HG03378 (cell line): ENCODE measurements around the gene FAM234B.
"Not testable (repeated sequence)": the region's sequence is repeated elsewhere in the genome, so short reads cannot be mapped to it uniquely, and the experiment has no call there.

Experiments
- ATAC-seq: cut with Tn5 transposase; IDR thresholded peaks from one replicate; pipeline ENCODE4 v1.9.1; 2021; ENCODE audit warnings: mild to moderate bottlenecking, moderate library complexity; ENCODE audit not compliant: unreplicated experiment

The FAM234B gene

DNA sequence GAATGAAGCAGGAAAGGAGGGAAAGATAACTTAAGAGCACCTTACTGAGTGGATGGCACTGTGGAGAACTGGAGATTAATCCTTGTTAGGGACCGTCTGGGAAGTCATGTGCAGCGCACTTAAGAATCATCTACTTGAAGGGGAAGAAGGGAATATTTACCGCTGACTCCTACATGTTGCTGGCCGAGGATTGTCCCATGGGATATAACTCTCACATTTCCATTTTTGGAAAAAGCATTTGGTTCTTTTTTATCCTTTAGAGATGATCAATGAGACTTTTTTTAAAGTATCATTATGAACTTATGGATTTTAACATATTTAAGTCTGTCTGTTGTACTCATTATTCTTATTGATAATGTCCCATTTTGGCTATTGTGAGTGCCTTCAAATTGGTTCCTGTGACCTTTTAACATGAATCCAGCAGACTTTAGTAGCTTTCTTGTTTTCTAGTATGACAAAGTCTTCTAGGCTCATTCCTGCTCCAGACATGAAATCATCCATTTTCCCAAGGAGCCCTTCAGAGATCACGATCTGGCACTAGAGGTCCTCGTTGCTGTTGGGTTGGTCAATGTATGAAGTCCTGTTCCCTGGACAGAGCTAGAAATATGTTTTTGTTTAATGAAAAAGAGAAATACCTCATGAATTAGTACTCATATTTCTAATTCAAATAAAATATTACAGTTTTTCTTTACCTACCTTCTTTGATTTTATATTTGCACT is 20.2 kb upstream of the FAM234B start:
- no peak for ATAC-seq

GRCh38 chr12:13024531-13024916 is 19.7 kb upstream of the FAM234B start:
- ATAC-seq: no peak

GRCh38 chr12:13026286-13026685 is 17.9 kb upstream of the FAM234B start:
- no peak for ATAC-seq

DNA sequence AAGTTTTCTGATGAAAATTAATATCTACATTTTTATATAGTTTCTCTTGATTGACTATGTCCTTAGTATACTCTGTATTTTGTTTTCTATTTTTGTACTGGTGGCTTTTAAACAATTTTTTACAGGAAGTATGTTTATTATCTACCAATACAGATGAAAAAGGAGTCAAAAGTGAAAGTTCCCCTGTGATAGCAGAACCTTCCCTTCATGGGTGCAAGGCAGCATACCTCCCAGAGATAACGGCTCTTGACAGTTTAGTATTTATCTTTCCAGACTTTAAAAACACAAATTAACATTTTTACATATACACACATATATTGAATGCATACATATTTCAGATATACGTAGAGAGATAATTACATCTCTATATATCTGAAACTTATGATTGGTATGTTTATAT is 17.1 kb upstream of the FAM234B start:
- no peak for ATAC-seq

- no peak for ATAC-seq
Measured at GRCh38 chr12:13027508-13027907, 16.7 kb upstream of the FAM234B start.

DNA sequence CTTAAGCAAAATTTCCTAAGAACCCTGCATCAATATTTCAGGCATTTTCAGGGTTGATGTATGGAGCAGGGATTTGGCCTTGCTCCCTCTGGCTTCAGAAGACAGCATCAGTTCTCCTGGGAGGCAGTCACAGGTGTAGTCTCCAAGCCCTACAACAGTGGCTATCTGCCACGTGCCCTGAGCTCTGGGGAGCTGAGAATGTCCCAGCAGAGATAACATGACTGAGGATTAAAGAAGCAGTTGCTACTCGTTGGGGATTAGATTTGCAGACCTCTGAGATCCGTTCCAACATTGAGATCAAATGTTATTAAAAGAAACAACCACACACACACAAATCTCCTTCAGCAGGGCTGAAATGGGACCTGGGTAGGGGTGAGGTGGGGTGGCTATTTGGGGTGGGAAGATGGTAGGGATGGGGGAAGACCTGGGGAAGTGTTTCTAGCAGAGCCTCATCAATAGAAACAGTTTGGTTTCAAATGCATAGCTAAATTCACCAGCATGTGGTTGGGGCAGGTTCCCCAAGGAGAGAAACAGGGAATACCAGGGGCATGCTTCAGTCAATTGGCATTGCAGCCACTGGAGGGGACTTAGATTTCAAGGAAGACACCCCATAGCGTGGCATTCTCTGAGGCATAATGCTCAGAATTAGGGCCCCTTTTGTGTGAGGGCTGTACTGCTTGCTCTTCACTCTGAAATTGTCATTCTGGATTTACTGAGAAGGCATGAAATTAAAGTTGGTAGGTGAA is 15.2 kb upstream of the FAM234B start:
- no peak for ATAC-seq

GRCh38 chr12:13030541-13031291 is 13.5 kb upstream of the FAM234B start:
- ATAC-seq: no peak

- no peak for ATAC-seq
Measured at GRCh38 chr12:13032164-13032563, 12.0 kb upstream of the FAM234B start.

DNA sequence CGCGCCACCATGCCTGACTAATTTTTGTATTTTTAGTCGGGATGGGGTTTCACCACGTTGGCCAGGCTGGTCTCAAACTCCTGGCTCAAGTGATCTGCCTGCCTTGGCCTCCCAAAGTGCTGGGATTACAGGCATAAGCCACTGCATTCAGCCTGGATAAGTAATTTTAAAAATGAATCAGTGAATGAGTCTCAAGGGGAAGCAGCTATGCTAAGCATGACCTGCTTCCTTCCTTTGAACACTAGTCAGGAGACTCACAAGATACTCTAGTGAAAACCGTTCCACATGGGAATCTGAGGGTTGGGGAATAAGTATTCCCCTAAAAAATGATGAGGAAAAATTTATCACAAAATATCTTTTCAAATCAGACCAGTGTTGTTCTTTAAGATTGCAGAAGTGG is 10.7 kb upstream of the FAM234B start:
- ATAC-seq: no peak

- not testable (repeated sequence) for ATAC-seq
Measured at GRCh38 chr12:13035335-13035734, 8.8 kb upstream of the FAM234B start.

DNA sequence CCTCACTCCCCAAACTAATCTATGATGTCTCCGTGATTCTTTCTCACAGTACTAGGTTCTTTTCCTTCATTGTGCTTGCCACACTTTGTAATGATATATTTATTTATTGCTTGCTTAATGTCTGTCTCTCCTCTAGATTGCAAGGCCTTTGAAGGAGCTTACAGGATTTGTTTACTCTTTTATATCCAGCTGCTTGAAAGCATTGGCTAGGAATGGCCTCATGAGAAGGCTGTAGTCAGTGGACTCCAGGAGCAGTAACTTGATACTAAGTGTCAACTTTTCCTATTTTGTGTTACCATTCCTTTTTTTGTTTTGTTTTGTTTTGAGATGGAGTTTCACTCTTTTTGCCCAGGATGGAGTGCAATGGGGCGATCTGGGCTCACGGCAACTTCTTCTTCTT is 7.3 kb upstream of the FAM234B start:
- no peak for ATAC-seq

DNA sequence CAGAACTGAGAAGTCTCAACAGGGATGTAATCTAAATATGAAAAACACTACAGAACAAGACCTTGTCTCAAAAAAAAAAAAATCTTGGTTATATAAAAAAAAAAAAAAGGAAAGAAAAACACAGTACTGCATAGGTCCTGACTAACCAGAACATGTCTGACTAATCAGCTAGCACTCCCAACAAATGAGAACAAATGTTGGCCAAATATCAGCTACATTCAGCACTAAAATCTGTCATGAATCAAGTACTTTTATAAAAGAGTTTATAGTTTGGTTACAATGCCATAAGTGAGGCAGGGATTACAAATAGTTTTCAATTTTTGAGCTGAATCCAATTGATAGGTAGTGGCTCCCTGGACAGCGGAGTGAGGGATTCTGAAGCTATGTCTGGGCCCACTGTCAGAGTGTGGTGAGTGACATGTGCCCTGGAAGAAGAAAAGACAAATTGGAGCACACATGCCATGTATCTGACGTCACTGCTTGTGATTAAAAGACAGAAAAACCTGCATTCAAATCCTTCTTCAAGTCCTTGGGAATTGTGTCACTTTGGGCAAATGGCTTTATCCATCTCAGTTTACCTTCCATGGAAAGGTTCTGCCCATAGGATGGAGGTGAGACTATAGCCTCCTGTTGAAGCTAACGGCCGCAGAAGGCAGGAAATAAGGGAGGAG is 5.6 kb upstream of the FAM234B start:
- no peak for ATAC-seq

DNA sequence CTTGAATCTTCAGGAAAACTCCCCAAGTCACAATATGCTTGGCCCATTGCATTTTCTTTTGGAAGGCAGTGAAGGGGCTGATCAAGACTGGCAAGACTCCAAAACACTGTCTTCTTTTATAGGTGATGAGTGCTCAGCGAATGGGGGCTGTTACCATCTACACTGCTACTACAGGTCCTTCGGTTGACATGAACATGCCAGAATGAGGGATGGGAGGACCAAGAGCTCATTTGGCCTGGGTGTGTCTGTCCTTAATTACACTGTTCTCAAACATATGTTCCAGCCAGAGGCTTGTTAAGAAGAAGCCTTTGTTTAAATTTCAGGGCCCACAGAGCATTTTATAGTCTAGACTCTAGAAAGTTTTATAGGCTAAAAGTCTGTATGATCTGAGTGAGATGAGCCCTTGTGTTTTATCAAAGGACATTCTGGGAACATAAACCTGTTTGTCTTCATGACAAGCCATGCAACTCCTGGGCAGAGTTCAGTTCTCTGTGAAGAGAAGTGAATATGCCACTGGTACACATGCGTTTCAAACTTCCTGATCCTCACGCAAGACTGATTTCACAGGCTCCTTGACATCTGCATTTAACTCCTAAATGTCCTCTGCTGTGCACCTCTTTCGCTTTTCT is 4.7 kb upstream of the FAM234B start:
- ATAC-seq: no peak

DNA sequence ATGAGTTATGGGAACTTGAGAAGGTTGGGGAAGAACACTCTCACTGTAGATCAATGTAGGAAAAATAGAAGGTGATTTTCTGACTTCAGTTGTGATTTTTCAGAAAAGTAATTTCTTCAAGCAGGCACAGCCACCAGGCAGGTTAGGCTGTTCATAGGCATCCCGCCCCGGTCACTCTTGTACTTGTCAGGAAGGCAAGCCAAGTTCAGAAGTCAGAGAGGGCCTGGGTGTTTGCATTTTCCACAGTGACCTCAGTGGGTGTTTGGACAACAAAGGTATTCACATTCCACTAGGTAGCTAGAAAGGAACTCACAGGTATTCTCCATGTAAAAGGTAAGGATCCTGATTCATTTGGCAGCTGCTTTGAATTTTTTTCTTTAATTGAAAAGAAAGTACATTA is 3.0 kb upstream of the FAM234B start:
- no peak for ATAC-seq

GRCh38 chr12:13042666-13043230 is 1.4 kb upstream of the FAM234B start:
- no peak for ATAC-seq

GRCh38 chr12:13044906-13045299 is 722 bp downstream of the FAM234B start:
- no peak for ATAC-seq

DNA sequence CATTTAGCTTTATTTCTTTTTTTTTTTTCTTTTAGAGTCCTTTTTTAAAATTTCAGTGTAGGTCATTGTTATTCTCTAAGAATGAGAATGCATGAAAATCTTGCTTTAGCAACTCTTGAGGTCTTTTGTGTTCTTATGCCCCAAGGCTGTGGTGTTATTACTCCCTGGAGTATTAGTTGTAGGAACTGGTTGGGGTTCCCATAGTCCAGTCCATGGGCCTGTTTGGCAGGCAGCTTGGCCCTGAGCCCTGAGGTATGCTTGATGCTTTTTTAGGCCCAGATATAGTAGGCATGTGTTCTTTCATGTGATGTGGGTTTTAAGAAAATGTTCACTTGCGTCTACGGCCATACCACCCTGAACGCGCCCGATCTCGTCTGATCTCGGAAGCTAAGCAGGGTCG is 1.6 kb downstream of the FAM234B start:
- ATAC-seq: no peak

DNA sequence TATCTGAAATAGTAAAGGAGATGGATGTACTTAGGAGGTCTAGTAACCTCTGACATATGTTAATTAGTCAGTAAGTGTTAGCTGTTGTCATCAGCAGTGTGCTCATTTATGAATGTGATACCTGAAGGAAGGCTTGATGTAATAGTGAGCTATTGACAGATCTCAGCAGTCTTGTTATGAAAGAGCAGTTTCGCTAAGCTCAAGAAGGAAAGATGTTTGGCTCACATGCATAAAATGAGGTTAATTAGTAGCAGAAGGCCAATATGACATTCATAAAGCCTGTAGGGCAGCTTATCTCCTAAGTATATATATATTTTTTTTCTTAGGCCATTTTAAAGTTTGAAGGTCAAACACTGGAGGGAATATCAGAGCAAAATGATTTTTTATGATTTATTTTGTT is 2.8 kb downstream of the FAM234B start:
- ATAC-seq: peak; percentile 79

- ATAC-seq: no peak
Measured at GRCh38 chr12:13049816-13050215, 5.6 kb downstream of the FAM234B start.

GRCh38 chr12:13052421-13052820 is 8.2 kb downstream of the FAM234B start:
- ATAC-seq: no peak

DNA sequence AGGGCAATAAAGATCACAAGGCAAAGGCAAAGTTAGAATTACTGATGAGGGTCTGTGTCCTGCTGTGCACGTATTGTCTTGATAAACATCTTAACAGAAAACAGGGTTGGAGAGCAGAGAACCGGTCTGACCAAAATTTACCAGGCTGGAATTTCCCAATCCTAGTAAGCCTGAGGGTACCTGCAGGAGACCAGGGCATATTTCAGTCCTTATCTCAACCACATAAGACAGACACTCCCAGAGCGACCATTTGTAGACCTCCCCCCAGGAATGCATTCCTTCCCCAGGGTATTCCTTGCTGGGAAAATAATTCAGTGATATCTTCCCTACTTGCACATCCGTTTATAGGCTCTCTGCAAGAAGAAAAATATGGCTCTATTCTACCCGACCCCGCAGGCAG is 9.4 kb downstream of the FAM234B start:
- not testable (repeated sequence) for ATAC-seq
